Hepatocyte (in vitro differentiated cells): ENCODE data around the gene VWC2.

Experiments used
- EZH2 ChIP-seq: fragments of 200-600 bp; sonication (generic); IDR thresholded peaks from 2 replicates; pipeline ENCODE4 v1.6.1; 2016; ENCODE audit warnings: antibody characterized with exemption, mild to moderate bottlenecking, borderline replicate concordance
- EZH2phosphoT487 ChIP-seq: fragments of 200-600 bp; sonication (generic); IDR thresholded peaks from one replicate; pipeline ENCODE4 v1.6.1; 2018; ENCODE audit warnings: antibody characterized with exemption, mild to moderate bottlenecking, low read depth, moderate library complexity; ENCODE audit not compliant: unreplicated experiment, severe bottlenecking
- TF ChIP-seq, protein P1 (sequence below): fragments of 200-600 bp; sonication (generic); IDR thresholded peaks from 2 replicates; pipeline ENCODE4 v1.5.1; 2016; ENCODE audit warnings: antibody characterized with exemption, mild to moderate bottlenecking; ENCODE audit not compliant: poor library complexity

DNA sequence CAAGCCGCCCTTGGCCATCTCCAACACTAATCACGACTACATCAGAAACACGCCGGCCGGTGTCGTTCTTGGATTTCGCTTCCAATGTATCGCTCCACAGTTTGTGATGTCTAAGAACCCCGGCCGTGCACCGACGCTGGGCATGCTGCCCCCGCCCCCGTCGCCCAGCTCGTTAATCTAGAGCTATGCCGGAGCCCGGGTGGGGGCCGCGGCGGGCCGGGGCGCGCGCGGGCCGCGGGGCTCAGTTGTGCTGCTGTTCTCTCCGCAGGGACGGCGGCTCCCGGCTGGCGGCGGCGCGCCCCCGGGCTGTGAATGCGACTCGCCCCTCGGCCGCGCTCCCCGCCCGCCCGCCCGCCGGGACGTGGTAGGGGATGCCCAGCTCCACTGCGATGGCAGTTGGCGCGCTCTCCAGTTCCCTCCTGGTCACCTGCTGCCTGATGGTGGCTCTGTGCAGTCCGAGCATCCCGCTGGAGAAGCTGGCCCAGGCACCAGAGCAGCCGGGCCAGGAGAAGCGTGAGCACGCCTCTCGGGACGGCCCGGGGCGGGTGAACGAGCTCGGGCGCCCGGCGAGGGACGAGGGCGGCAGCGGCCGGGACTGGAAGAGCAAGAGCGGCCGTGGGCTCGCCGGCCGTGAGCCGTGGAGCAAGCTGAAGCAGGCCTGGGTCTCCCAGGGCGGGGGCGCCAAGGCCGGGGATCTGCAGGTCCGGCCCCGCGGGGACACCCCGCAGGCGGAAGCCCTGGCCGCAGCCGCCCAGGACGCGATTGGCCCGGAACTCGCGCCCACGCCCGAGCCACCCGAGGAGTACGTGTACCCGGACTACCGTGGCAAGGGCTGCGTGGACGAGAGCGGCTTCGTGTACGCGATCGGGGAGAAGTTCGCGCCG lies 1.9 kb downstream of the VWC2 start:
- TF ChIP-seq, protein P1, sequence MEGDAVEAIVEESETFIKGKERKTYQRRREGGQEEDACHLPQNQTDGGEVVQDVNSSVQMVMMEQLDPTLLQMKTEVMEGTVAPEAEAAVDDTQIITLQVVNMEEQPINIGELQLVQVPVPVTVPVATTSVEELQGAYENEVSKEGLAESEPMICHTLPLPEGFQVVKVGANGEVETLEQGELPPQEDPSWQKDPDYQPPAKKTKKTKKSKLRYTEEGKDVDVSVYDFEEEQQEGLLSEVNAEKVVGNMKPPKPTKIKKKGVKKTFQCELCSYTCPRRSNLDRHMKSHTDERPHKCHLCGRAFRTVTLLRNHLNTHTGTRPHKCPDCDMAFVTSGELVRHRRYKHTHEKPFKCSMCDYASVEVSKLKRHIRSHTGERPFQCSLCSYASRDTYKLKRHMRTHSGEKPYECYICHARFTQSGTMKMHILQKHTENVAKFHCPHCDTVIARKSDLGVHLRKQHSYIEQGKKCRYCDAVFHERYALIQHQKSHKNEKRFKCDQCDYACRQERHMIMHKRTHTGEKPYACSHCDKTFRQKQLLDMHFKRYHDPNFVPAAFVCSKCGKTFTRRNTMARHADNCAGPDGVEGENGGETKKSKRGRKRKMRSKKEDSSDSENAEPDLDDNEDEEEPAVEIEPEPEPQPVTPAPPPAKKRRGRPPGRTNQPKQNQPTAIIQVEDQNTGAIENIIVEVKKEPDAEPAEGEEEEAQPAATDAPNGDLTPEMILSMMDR, result no peak
- TF ChIP-seq EZH2phosphoT487 (peak; percentile 53), EZH2 (peak; percentile 67)
